ENCODE data around the gene B4GALT5. TPM values are rescaled to one million over a fixed set of nuclear protein-coding genes. Genes with fewer than 3 reads are reported as not detected.
A peak's percentile ranks its signal among the peaks of the same experiment; 100 is the strongest.

B4GALT5 gene
- total RNA-seq, 1 experiment from 2014 or later: 77.0 TPM

- H3K79me2 ChIP-seq (ENCODE audit: insufficient read depth, low read length): peaks cover 53% of the 10 kb centered on the region
- H2AFZ ChIP-seq (ENCODE audit: low read length): no peak overlapping the region
- no peaks in the 10 kb centered on the region for H3K9me3 ChIP-seq (ENCODE audit: control insufficient read depth, low read depth, low read length)
- H2BK120ac ChIP-seq (ENCODE audit: low read depth, low read length, poor library complexity, severe bottlenecking): no peak overlapping the region
- no peak overlapping the region for H2BK15ac ChIP-seq (ENCODE audit: low read depth, low read length)
- H4K5ac ChIP-seq (ENCODE audit: insufficient read length, low read depth, low read length): no peak overlapping the region
- H3K14ac ChIP-seq (ENCODE audit: insufficient read depth, low read length): no peak overlapping the region
- H3K79me1 ChIP-seq (ENCODE audit: insufficient read depth, low read depth, low read length, poor library complexity, severe bottlenecking): peaks cover 4% of the 10 kb centered on the region
- Mint-ChIP-seq H3K27me3 (ENCODE audit: low read depth) (no peaks in the 10 kb centered on the region), H3K4me1 (peaks cover 23 to 31% of the 10 kb centered on the region in 2 experiments), H3K9me3 (no peaks in the 10 kb centered on the region), H3K36me3 (ENCODE audit: insufficient read depth in 1 of 3, low read depth in 3 of 3) (peaks cover 6 to 7% (median 7%) of the 10 kb centered on the region in 3 experiments; a peak in 6 of 7 replicates), H3K27ac (peak overlapping the region; percentile 15 to 74 (median 34); a peak in 2 of 7 replicates), H3K4me3 (no peak overlapping the region)
- no peak overlapping the region for H2AK5ac ChIP-seq (ENCODE audit: insufficient read length, low read length)
- no peak overlapping the region for H2BK5ac ChIP-seq (ENCODE audit: insufficient read length, low read length)
- no peak overlapping the region for H3K18ac ChIP-seq (ENCODE audit: insufficient read length, low read depth, low read length)
- no peak for TF ChIP-seq CTCF (conservative IDR thresholded peaks at IDR 0.05)
- H3K9ac ChIP-seq (ENCODE audit: extremely low read depth, insufficient read length, low read length): no peak overlapping the region
- H3K27ac ChIP-seq (ENCODE audit: insufficient read length, low read depth, low read length): no peak overlapping the region
- H4K8ac ChIP-seq (replicated peaks; ENCODE audit: insufficient read length, low read depth, low read length): no peak overlapping the region
- no peaks in the 10 kb centered on the region for H3K27me3 ChIP-seq (ENCODE audit: insufficient read depth, low read length)
- H3T11ph ChIP-seq (ENCODE audit: low read length): no peak overlapping the region
- H3K56ac ChIP-seq (ENCODE audit: insufficient read length, low read depth, low read length): no peak overlapping the region
- no peak overlapping the region for H2BK12ac ChIP-seq (ENCODE audit: insufficient read length, low read depth, low read length)
- H4K20me1 ChIP-seq (ENCODE audit: control insufficient read depth, insufficient read depth, insufficient read length): no peaks in the 10 kb centered on the region
- peaks cover 18% of the 10 kb centered on the region for H3K4me1 ChIP-seq (ENCODE audit: insufficient read depth, low read length)
- H3K4ac ChIP-seq (ENCODE audit: low read depth, low read length): no peak overlapping the region
- no peak overlapping the region for H3K4me2 ChIP-seq (ENCODE audit: insufficient read depth, insufficient read length, low read length)
- no peak for DNase-seq
- H3K23ac ChIP-seq (ENCODE audit: insufficient read length, low read depth, low read length): no peak overlapping the region
- no CpG with 5 or more reads among the region's 5 CpGs for WGBS (ENCODE audit: extremely low coverage, insufficient read length, low lambda C conversion rate)
- no peaks in the 10 kb centered on the region for H3K23me2 ChIP-seq (ENCODE audit: insufficient read length, low read depth, low read length, poor library complexity, severe bottlenecking)
- H4K91ac ChIP-seq (ENCODE audit: insufficient read length, low read depth, low read length): no peak overlapping the region
- no peak overlapping the region for H2BK20ac ChIP-seq (ENCODE audit: low read depth, low read length, poor library complexity, severe bottlenecking)
These were observed 52.8 kb downstream of the B4GALT5 start for GRCh38 chr20:49660912-49661311.
